Measurements from ENCODE around the gene VPS26B.

DNA sequence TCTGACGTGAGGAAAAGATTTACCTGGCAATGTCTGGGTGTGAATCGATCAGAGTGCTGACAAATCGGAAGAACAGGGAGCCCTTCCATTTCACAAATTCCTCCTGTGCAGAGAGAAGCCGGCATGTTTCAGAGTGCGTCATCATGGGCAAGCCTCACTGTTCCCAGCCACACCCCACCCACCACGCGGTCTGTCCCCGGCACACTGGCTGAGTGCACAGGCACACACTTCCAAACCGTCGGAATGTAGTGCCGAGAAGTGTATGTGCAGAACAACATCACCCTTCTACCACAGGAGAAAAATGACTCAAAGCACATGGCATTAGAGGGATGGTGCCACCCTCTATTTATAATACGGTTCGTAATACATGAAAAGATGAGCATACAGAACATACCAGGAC is 48.2 kb upstream of the VPS26B start:
- TF ChIP-seq YY1 (IDR thresholded peaks at IDR 0.05; ENCODE audit: insufficient read depth, insufficient read length) (no peak), SUZ12 (IDR thresholded peaks at IDR 0.05; ENCODE audit: extremely low read depth, insufficient read depth, insufficient read length) (no peak), ZNF274 (IDR thresholded peaks at IDR 0.05; ENCODE audit: low read depth, low read length) (no peak)

Data from NT2/D1 (cell line).